Endodermal cell (in vitro differentiated cells): ENCODE data around the gene ZFP69. TPM values are rescaled to one million over a fixed set of nuclear protein-coding genes. Genes with fewer than 3 reads are reported as not detected.
A peak's percentile ranks its signal among the peaks of the same experiment; 100 is the strongest.

Experiments
- DNase-seq: peaks from one replicate; pipeline ENCODE4 v3.0.0-alpha.2; 2017
- H3K27ac ChIP-seq: 2 replicates; pipeline ENCODE4 v1.5.1; 2013; ENCODE audit warnings: mild to moderate bottlenecking, low read depth, low read length, moderate library complexity
- H3K27me3 ChIP-seq: 2 replicates; pipeline ENCODE4 v1.6.1; 2013; ENCODE audit warnings: mild to moderate bottlenecking, low read length, moderate library complexity; ENCODE audit not compliant: insufficient read depth, control insufficient read depth, poor library complexity, severe bottlenecking
- H3K36me3 ChIP-seq: 2 replicates; pipeline ENCODE4 v1.7.0; 2013; ENCODE audit warnings: mild to moderate bottlenecking, low read length, moderate library complexity; ENCODE audit not compliant: control insufficient read depth, insufficient read depth
- H3K4me1 ChIP-seq: one replicate; pipeline ENCODE4 v1.7.0; 2013; ENCODE audit warnings: low read length; ENCODE audit not compliant: control insufficient read depth, insufficient read depth
- H3K4me3 ChIP-seq: 2 replicates; pipeline ENCODE4 v1.5.1; 2013; ENCODE audit warnings: mild to moderate bottlenecking, low read length, moderate library complexity
- H3K9ac ChIP-seq: 2 replicates; pipeline ENCODE4 v1.6.1; 2013; ENCODE audit warnings: mild to moderate bottlenecking, low read length, moderate library complexity; ENCODE audit not compliant: poor library complexity, severe bottlenecking; ENCODE audit errors: extremely low read depth
- H3K9me3 ChIP-seq: 2 replicates; pipeline ENCODE4 v1.6.1; 2013; ENCODE audit warnings: mild to moderate bottlenecking, low read length, moderate library complexity; ENCODE audit not compliant: control insufficient read depth
- H3K27ac Mint-ChIP-seq: 2 replicates; pipeline ENCODE4 v1.8.0; 2020; ENCODE audit warnings: mixed read lengths
- H3K27me3 Mint-ChIP-seq: 2 replicates; pipeline ENCODE4 v1.8.0; 2021; ENCODE audit warnings: mild to moderate bottlenecking, mixed read lengths; ENCODE audit not compliant: insufficient read depth
- H3K36me3 Mint-ChIP-seq: 2 replicates; pipeline ENCODE4 v1.8.0; 2020; ENCODE audit warnings: low read depth, mixed read lengths
- H3K4me1 Mint-ChIP-seq: 2 replicates; pipeline ENCODE4 v1.8.0; 2020; ENCODE audit warnings: mixed read lengths
- H3K4me3 Mint-ChIP-seq: 2 replicates; pipeline ENCODE4 v1.8.0; 2020; ENCODE audit warnings: mild to moderate bottlenecking, moderate library complexity, mixed read lengths
- H3K9me3 Mint-ChIP-seq: 2 replicates; pipeline ENCODE4 v1.8.0; 2020; ENCODE audit warnings: mild to moderate bottlenecking, mixed read lengths
- CTCF ChIP-seq: fragments of 200-600 bp; sonication (generic); conservative IDR thresholded peaks from 2 replicates; pipeline ENCODE4 v1.5.0; 2021; ENCODE audit warnings: antibody characterized with exemption, mild to moderate bottlenecking
- WGBS, 2 experiments: methylation state at CpG; one replicate each; pipeline versions ENCODE4 v1.1.5 to v1.1.7; 2013; ENCODE audit warnings: missing lambda C conversion rate in 2 of 2, mixed read lengths in 1 of 2; ENCODE audit not compliant: insufficient coverage in 1 of 2, insufficient read length in 1 of 2; 5-methylcytosine and 5-hydroxymethylcytosine counted together
- total RNA-seq, 2 donors: library from RNA; stranded (reverse); fragmentation: NEBNext Ultra II Directional in 1 of 2; extraction: Animal tissue kit (Norgen Biotek cat#: 25700) in 1 of 2; gene quantifications; 2 replicates in 1 of 2; 3 replicates in 1 of 2; pipeline ENCODE4 v1.2.1, GENCODE V29; 2021

The ZFP69 gene
- total RNA-seq, 2 donors from 2014 or later, result 4.9 to 6.0 TPM

- 94 to 99% methylated on average over 2 of the region's 2 CpGs for WGBS, 2 experiments
- peaks cover 17% of the 10 kb centered on the region for H3K36me3 ChIP-seq
- Mint-ChIP-seq H3K36me3 (peaks cover 40% of the 10 kb centered on the region), H3K4me1 (no peaks in the 10 kb centered on the region), H3K9me3 (peaks cover 80% of the 10 kb centered on the region), H3K4me3 (no peak overlapping the region), H3K27me3 (peaks cover 9% of the 10 kb centered on the region), H3K27ac (no peak overlapping the region)
- H3K9me3 ChIP-seq, result peaks cover 79% of the 10 kb centered on the region
- no peak overlapping the region for H3K9ac ChIP-seq
- no peak overlapping the region for H3K4me3 ChIP-seq
- DNase-seq, result no peak
- no peaks in the 10 kb centered on the region for H3K4me1 ChIP-seq
- no peak overlapping the region for H3K27ac ChIP-seq
- H3K27me3 ChIP-seq, result no peaks in the 10 kb centered on the region
- no peak for TF ChIP-seq CTCF
Measured at GRCh38 chr1:40469327-40469726, 7.8 kb upstream of the ZFP69 start.

GRCh38 chr1:40475268-40475667 lies 1.8 kb upstream of the ZFP69 start:
- H3K4me3 Mint-ChIP-seq, result no peak overlapping the region
- H3K9ac ChIP-seq, result no peak overlapping the region
- peaks cover 41% of the 10 kb centered on the region for H3K9me3 ChIP-seq
- peaks cover 41% of the 10 kb centered on the region for H3K9me3 Mint-ChIP-seq
- H3K36me3 ChIP-seq, result peaks cover 5% of the 10 kb centered on the region
- TF ChIP-seq CTCF, result no peak
- no peak overlapping the region for H3K4me3 ChIP-seq
- H3K27ac Mint-ChIP-seq, result no peak overlapping the region
- peaks cover 5% of the 10 kb centered on the region for H3K27me3 Mint-ChIP-seq
- no peaks in the 10 kb centered on the region for H3K4me1 ChIP-seq
- H3K36me3 Mint-ChIP-seq, result peaks cover 7% of the 10 kb centered on the region
- WGBS, 2 experiments, result 90 to 94% methylated on average over 2 of the region's 2 CpGs
- no peak for DNase-seq
- H3K27ac ChIP-seq, result no peak overlapping the region
- no peaks in the 10 kb centered on the region for H3K27me3 ChIP-seq
- peaks cover 7% of the 10 kb centered on the region for H3K4me1 Mint-ChIP-seq

GRCh38 chr1:40477678-40478053 lies 576 bp downstream of the ZFP69 start:
- peaks cover 2% of the 10 kb centered on the region for H3K27me3 Mint-ChIP-seq
- H3K9me3 Mint-ChIP-seq, result peaks cover 26% of the 10 kb centered on the region
- peak overlapping the region; percentile 73 for H3K4me3 Mint-ChIP-seq
- no peak overlapping the region for H3K27ac Mint-ChIP-seq
- peak overlapping the region; percentile 36 for H3K9ac ChIP-seq
- peaks cover 7% of the 10 kb centered on the region for H3K4me1 Mint-ChIP-seq
- peaks cover 25% of the 10 kb centered on the region for H3K36me3 Mint-ChIP-seq
- H3K4me1 ChIP-seq, result no peaks in the 10 kb centered on the region
- TF ChIP-seq CTCF, result no peak
- no peak for DNase-seq
- peaks cover 31% of the 10 kb centered on the region for H3K9me3 ChIP-seq
- WGBS, 2 experiments, result 6 to 21% methylated on average over 3 to 17 of the region's 17 CpGs
- peak overlapping the region; percentile 40 for H3K27ac ChIP-seq
- no peaks in the 10 kb centered on the region for H3K27me3 ChIP-seq
- H3K36me3 ChIP-seq, result peaks cover 20% of the 10 kb centered on the region
- peak overlapping the region; percentile 91 for H3K4me3 ChIP-seq
